K562 (cell line): ENCODE measurements around the gene TDRD10.

ENCODE experiments used
- ATF1 ChIP-seq, 2 experiments: fragments of 450-650 bp in 1 of 2; IDR thresholded peaks; 2 replicates each; pipeline ENCODE4 v1.6.1; 2016; ENCODE audit warnings: missing compliant biosample characterization in 1 of 2, missing genetic modification characterization in 1 of 2
- EZH2 ChIP-seq: IDR thresholded peaks from 2 replicates; pipeline ENCODE4 v1.6.1; 2012; ENCODE audit warnings: low read depth, mild to moderate bottlenecking, inconsistent platforms, low read length, borderline replicate concordance
- POLR2AphosphoS5 ChIP-seq: IDR thresholded peaks from 2 replicates; pipeline ENCODE4 v1.6.1; 2011; ENCODE audit warnings: mild to moderate bottlenecking, low read depth, low read length, moderate library complexity; ENCODE audit not compliant: control insufficient read depth, insufficient read depth
- SMARCA5 ChIP-seq: fragments of 450-650 bp; IDR thresholded peaks from 2 replicates; pipeline ENCODE4 v1.6.1; 2016
- SMC3 ChIP-seq: conservative IDR thresholded peaks from 2 replicates; pipeline ENCODE4 v1.6.1; 2011; ENCODE audit warnings: low read depth, low read length, improper control_type of control experiment; ENCODE audit not compliant: insufficient read depth
- STAG1 ChIP-seq: sonication (generic); formaldehyde crosslinking; IDR thresholded peaks from 2 replicates; pipeline ENCODE4 v1.5.0; 2020; ENCODE audit warnings: missing genetic modification reagents, borderline replicate concordance
- TCF7 ChIP-seq: sonication (generic); IDR thresholded peaks from 2 replicates; pipeline ENCODE4 v1.6.1; 2016; ENCODE audit warnings: antibody characterized with exemption, borderline replicate concordance
- ZBTB26 ChIP-seq: fragments of 450-650 bp; formaldehyde crosslinking; IDR thresholded peaks from 2 replicates; pipeline ENCODE4 v1.4.0; 2022; ENCODE audit warnings: missing genetic modification characterization
- ZBTB40 ChIP-seq, 2 experiments: fragments of 450-650 bp in 1 of 2; sonication (generic) in 1 of 2; formaldehyde crosslinking in 1 of 2; IDR thresholded peaks; 2 replicates each; pipeline versions ENCODE4 v1.7.1 to v1.9.0; 2016 to 2022; ENCODE audit warnings: inconsistent platforms in 1 of 2, mild to moderate bottlenecking in 1 of 2, missing genetic modification reagents in 1 of 2
- ZEB2 ChIP-seq: fragments of 450-650 bp; IDR thresholded peaks from 2 replicates; pipeline ENCODE4 v1.6.1; 2016

GRCh38 chr1:154468535-154469250 lies 33.3 kb upstream of the TDRD10 start:
- TF ChIP-seq SMC3, result no peak
- TF ChIP-seq EZH2, result no peak
- TF ChIP-seq SMARCA5, result no peak
- no peak for TF ChIP-seq POLR2AphosphoS5
- no peak for TF ChIP-seq ATF1 (CRISPR knock-in tag; IDR thresholded peaks at IDR 0.05)
- TF ChIP-seq ATF1 (tag; IDR thresholded peaks at IDR 0.05), result no peak
- TF ChIP-seq TCF7, result no peak
- TF ChIP-seq ZEB2, result no peak
- TF ChIP-seq STAG1, result no peak
- TF ChIP-seq ZBTB26, result no peak
- no peak for TF ChIP-seq ZBTB40 (IDR thresholded peaks at IDR 0.05)
- TF ChIP-seq ZBTB40 (CRISPR knock-in tag; IDR thresholded peaks at IDR 0.05), result no peak
